Stimulated activated CD4-positive, alpha-beta T cell treated with anti-CD3 and anti-CD28 coated beads, TNF-alpha, amount 100 ng/mL, for 1 hour (primary cell): ENCODE measurements around the gene PRSS56.
A peak's percentile ranks its signal among the peaks of the same experiment; 100 is the strongest.

ENCODE experiments used
- DNase-seq, 3 donors: peaks; one replicate each; pipeline ENCODE4 v3.0.0-alpha.2; 2020; ENCODE audit warnings: low read depth in 3 of 3, low spot score in 1 of 3

PRSS56 gene

DNA sequence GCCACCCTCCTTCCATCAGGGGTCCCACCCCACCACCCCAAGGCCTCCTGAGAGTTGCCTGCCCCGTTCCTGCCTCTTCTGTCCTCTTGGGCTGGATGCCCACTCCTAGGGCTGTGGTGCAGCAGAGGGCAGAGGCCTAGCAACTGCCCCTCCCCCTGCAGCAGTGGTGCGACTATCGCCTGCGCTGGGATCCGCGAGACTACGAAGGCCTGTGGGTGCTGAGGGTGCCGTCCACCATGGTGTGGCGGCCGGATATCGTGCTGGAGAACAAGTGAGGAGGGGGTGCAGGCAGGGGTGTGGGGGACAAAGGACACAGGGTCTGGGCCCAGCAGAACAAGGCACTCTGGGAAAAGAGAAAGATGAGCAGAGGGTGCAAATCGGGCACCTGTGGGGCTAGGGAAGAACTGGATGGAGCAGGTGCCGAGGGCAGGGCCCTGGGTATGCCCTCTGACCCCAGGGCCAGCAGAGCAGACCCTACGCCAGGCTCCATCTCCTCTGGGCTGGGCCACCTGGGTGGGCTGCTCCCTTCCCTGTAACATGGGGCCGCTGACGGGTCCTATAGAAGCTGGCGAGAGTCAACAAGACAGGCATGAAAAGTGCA is 20.4 kb downstream of the PRSS56 start:
- no peak for DNase-seq

DNA sequence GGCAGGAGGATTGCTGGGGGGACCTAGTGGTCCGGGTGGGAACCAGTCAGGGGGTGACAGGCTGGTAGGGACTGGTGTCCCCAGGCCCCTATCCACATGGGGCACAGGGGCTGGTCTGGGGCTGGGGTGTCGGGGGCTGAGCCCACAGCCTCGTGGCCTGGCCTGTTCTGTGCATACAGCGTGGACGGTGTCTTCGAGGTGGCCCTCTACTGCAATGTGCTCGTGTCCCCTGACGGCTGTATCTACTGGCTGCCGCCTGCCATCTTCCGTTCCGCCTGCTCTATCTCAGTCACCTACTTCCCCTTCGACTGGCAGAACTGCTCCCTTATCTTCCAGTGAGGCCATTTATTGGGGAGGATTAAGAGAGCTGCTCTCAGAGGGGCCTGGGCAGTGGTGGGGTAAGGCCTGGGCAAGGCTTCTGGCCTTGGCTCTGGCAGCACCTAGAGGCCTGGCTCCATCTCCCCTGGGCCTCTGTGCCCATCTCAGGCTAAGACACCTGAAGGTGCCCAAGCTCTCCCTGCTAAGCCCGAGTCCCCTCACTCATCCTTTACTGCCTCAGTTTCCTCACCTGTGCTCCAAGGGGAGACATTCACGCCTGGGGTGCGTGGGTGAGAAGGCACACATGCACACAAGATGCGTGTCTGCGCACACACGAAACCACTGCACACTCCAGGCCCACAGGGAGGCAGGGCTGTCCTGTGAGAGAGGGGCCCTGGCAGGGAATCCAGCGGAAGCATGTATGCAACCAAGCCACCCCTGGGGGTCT is 21.2 kb downstream of the PRSS56 start:
- no peak for DNase-seq

DNA sequence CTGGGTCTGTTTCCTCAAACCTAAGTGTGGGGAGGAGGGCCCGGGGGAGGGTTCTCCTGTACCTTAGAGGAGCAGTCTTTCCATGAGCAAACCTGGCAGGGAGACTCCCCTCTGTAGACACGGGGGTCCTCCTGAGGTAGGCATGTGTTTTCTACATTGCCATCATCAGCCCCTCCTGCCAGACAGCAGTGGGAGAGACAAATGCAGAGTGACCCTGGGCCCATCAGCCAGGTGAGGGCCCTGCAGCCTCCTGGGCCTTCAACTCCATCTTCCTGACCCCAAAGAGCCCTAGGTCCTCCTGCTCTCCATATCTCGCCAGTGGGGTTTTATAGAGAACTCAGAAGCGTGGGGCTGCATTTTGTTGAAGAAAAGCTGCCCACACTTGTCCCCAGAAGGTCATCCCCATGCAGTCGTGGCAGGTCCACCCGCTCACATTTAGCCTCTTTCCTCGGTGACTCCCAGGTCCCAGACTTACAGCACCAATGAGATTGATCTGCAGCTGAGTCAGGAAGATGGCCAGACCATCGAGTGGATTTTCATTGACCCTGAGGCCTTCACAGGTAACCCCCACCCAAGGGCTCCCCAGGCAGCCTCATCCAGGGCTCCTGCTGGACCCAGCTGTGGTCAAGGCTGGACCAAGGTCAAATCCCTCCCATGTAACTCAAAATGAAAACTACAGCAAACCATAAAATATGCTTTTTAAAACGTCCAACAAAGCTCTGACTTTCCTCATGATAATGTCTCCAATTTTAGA is 21.9 kb downstream of the PRSS56 start:
- no peak for DNase-seq

DNA sequence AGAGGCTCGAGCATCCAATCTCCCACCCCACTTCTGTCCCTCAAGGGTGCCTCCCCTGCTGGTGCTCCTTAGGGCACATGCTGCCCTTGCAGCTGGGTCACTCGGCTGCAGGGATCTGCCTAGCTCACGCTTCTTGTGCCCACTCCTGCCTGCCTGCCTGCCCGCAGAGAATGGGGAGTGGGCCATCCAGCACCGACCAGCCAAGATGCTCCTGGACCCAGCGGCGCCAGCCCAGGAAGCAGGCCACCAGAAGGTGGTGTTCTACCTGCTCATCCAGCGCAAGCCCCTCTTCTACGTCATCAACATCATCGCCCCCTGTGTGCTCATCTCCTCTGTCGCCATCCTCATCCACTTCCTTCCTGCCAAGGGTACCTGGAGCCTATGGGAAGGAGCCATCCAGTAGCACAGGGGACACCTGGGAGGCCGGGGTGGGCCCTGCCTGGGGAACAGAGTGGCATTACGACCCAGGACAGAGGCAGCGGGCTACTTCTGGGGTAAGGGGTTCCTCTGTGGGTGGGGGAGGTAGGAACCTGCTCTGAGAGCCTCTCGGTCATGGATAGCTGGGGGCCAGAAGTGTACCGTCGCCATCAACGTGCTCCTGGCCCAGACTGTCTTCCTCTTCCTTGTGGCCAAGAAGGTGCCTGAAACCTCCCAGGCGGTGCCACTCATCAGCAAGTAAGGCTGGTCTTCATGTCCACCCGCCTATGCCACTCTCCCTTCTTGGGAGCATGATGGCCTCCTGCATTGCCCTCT is 22.7 kb downstream of the PRSS56 start:
- DNase-seq, result no peak

DNA sequence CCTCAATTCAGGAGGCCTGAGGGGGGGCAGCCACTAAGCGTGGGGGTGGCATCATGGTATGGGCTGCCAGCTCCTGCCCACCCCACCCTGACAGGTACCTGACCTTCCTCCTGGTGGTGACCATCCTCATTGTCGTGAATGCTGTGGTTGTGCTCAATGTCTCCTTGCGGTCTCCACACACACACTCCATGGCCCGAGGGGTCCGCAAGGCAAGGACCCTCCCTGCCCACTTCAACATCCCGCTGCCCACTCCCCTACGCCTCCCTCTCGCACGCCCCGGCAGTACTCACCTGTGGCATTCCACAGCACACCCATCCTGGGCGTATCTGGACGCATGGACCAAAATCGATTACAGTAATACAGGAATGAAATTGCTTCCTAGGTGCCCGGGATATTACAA is 23.3 kb downstream of the PRSS56 start:
- DNase-seq, result no peak

DNA sequence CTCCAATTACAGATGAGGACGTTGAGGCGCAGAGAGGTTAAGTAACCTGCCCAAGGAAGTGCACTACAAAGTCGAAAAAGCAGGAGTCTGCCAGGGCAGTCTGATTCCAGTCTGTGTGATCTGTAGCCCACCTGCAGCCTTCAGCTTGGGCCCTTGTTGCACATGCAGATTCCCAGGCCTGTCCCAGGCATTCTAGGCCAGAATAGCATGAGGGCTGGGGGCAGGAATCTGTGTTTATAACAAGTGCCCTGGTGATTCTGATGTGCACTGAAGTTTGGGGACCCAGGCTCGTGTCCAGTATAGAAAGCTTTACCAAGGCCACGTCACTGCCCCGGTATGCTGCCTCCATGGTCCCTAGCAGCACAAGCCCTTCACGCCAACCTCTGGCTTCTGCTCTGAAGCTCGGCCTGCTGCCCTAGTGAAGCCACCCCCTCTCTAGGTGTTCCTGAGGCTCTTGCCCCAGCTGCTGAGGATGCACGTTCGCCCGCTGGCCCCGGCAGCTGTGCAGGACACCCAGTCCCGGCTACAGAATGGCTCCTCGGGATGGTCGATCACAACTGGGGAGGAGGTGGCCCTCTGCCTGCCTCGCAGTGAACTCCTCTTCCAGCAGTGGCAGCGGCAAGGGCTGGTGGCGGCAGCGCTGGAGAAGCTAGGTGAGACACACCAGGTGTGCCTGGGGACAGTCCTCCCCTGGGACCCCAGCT is 23.9 kb downstream of the PRSS56 start:
- no peak for DNase-seq

DNA sequence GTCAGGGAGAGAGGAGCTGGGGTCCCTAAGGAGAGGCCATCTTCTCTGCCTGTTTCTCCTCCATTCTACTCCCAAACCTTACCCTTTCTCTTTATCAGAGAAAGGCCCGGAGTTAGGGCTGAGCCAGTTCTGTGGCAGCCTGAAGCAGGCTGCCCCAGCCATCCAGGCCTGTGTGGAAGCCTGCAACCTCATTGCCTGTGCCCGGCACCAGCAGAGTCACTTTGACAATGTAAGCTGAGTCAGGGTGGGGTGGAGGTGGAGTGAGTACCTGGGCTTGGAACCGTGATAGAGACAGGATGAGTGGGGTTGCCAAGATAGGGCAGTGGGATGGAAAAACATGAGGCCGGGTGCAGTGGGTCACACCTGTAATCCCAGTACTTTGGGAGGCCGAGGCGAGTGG is 24.5 kb downstream of the PRSS56 start:
- no peak for DNase-seq

DNA sequence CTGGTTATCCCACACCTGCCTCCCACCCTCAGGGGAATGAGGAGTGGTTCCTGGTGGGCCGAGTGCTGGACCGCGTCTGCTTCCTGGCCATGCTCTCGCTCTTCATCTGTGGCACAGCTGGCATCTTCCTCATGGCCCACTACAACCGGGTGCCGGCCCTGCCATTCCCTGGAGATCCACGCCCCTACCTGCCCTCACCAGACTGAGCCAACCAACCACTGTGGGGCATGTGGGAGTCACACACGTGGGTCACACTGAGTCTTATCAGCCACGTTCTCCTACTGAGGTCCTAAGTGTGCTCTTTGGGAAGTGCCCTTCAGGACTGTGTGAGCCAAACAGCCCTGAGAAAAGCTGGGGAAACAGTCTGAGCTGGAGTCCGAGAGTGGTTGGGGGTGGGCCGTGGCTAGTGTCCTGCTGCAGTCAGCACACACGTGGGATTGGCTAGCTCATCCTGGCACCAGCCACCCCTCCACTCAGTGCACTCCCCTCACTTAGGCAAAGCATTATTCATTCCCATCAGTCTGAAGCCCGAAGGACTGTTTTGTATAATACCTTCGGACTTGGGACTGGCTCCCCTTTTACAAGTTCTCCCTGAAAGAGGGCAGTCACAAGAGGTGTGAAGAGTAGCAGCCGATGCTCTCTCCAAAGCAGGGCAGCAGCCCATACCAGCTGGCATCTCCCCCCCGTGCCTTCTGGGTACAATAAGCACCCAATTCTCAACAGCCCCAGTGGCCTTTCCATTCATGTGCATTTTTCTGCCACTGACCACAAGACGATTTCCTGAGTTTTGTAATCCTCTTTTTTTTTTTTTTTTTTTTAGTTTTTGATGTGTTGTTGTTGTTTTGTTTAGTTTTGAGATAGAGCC is 25.6 kb downstream of the PRSS56 start:
- no peak for DNase-seq

DNA sequence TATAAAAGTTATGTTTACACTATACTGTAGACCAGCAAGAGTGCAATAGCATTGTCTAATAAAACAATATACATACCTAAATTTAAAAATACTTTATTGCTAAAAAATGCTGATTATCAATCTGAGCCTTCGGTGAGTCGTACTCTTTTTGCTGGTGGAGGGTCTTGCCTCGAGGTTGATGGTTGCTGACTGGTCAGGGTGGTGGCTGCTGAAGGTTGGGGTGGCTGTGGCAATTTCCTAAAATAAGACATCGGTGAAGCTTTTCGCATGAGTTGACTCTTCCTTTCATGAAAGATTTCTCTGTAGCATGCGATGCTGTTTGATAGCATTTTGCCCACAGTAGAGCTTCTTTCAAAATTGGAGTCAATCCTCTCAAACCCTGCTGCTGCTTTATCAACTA is 27.8 kb downstream of the PRSS56 start:
- DNase-seq, result no peak

DNA sequence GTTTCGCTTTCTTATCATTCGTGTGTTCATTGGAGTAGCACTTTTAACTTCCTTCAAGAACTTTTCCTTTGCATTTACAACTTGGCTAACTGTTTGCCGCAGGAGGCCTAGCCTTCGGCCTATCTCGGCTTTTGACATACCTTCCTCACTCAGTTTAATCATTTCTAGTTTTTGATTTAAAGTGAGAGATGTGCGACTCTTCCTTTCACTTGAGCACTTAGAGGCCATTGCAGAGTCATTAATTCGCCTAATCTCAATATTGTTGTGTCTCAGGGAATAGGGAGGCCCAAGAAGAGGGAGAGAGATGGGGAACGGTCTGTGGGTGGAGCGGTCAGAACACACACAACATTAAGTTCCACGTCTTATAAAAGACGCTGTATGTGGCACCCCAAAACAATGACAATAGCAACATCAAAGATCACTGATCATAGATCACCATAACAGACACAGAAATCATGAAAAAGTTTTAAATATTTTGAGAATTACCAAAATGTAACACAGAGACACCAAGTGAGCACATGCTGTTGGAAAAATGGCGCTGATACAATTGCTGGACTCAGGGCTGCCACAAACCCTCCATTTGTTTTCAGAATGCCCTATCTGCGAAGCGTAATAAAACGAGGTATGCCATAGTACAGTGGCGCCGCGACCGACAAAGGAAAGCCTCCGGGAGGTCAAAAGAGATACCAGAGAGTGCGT is 29.6 kb downstream of the PRSS56 start:
- DNase-seq, result no peak

DNA sequence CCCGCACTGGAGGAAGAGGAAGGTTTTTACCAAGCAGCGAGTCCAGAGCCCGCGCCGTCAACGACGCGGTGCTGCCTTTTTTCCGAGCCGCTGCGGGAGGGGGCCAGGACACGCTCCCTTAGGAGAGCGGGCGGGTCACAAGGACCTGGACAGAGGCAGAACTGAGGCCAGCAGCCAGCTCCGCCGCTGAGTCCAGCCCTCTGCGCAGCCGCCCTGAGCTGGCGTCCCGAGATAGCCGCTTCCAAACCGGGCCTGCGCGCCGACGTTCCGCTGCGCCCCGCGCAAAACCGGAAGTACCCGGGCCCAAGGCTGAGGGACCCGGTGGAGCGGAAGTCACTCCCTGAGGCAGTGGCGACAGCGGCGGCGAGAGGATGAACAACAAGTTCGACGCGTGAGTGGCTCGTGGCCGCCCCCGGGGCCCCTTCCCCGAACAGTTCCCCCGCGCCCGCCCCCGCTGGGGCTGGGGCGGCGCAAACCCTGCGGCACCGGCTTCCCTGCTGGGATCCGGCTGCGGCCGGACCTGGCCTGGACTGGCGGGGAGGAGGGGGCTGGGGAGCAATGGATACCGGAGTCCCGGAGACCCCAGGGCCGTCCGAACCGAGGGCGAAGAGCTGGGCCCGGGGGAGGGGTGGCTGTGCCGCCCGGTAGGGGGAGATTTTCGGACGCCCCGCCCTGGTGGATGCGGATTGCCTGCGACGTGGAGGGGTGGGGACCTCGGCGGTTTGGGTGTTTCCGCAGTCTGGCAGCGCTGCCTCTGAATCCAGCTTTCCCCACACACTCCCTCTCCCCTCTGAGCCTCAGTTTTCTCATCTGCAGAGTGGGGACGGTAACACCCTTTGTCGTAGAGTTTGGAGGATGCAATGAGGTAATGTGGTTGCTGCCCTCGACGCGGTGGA is 30.4 kb downstream of the PRSS56 start, which contains the start of the genes EIF4E2 and TIGD1:
Gene EIF4E2 (plus strand): TSS at position 336 of the 896 bp plus-strand sequence. CDS start 36 bp downstream, at position 372.
Gene TIGD1 (minus strand): TSS at position 204 of the 896 bp plus-strand sequence. CDS start 675 bp downstream, outside the sequence.
- DNase-seq, result peak; percentile 72 to 83 (median 76)

DNA sequence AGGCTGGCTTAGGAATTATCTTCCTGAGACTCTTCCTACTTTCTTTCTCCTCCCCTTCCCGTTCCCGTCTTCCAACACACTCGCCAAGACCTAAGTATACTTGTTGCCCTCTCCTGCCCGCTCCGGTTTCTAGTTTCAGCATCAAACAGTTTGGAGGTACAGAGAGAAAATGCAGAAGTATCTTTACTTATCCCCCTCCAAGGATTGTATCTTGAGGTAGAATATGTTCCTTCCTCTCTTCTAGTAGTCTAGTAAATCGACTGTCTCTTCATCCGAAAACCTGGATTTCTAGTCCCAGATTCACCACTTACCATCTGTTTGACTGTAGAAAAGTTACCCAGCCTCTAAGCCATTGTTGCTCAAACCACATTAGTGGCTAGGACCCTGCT is 31.1 kb downstream of the PRSS56 start:
- DNase-seq, result no peak

DNA sequence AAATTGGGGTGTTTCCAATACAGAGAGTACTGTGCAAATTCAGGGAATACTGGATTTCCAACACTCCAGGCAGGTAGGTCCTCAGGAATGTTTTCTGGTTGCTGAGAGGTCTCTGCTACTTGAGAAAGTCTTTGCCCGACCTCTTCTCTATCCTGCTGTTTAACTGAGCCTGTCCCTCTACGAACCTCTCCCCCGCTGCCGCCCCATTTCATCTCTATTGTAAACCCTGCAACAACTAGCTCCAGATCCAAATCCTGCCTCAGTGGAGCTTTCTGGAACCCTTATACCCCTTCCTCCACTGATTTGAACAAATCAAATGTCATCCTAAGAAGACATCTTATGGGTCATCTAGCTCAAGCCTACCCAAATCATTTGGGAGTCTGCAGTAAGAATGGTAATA is 31.6 kb downstream of the PRSS56 start:
- DNase-seq, result no peak

DNA sequence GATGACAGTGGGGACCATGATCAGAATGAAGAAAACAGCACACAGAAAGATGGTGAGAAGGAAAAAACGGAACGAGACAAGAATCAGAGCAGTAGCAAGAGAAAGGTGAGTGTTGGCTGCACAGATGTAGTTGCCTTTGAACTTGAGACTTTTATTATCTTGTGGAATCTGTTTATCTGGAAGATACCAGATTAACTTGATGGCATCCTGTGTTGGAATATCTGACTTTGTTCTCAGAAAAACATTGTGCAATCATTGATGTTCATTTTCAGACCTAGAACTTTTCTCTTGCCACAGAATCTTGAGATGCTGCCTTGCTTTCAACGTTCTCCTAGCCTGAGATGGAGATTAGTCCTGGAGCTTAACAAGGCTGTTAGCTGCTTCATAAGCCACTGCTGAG is 36.2 kb downstream of the PRSS56 start:
- no peak for DNase-seq

DNA sequence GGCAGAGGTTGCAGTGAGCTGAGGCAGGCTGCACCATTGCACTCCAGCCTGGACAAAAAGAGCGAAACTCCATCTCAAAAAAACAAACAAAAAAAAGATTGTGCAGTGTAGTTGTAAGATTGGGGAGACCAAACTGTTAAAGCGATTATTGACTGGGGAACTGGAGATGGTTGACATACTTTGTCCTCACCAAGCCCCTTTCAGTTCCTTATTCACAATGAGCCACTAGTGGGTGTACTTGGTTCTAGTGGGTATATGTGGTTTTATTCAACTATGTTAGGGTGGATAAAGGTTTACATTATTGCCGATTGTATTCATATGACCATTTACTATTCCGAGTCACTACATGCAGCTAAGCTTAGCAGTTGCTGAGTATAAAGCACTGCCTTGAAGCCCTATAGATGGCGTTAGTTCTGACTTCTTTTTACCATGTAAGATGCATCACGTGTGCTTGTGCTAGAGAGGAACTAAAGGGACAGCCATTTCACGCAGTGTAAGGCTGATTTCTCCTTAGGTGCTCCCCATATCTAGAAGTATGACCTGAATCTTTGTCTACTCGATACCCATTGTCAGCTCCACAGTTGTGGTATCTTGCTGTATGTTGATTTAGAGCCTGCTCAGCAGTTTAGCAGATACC is 42.4 kb downstream of the PRSS56 start:
- DNase-seq, result no peak

DNA sequence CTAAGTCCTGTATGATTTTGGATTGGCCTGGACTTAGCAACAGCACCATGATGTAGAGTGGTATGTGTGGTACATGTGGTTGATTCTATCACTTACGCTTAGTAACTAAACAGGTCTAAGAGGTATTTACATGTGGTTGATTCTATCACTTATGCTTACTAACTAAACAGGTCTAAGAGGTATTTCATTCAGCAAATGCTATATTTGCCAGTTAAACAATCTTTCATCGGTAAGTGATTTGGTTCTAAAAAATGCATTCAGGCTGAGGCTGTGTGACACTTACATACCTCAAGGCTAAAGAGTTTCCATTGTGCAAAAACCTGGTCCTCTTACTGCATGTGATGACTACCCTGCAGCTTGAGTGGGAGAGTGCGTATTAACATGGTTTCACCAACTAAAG is 43.4 kb downstream of the PRSS56 start:
- DNase-seq, result no peak

DNA sequence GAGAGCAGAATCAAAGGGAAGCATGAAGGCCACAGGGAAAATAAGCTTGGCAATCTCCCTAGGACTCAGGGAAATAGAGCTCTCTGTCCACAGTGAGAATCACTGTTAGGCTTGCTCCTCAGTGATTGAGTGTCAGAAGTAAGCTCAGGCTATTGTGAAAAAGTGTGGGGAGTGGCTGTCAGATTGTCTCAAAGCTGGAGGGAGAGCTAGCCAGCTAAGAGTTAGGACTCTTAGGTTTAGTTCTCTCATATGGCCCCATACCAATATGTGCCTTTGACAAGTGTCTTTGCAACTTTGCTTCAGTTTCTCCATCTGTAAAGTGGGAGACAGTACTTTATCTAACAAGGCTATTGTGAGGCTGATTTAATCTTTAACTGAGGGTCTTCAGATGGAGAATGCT is 47.5 kb downstream of the PRSS56 start:
- DNase-seq, result no peak

DNA sequence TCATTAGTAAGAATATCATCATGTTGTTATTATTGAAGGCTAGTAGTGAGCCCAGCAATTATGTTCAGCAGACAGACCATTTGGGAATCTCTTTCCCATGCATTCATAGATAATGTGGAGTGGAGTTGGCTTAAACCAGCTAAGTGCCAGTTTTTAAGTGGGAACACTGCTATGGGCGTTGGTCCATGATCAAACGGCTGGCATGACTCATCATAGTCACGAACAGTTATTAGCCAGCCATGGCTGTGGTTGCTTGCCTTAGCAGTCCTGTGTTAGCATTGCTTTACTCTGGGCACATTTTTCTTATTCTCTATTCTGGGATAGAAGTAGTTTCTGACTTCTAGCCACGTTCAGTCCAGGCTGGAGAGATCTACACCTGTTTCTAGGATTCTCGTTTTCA is 48.0 kb downstream of the PRSS56 start:
- no peak for DNase-seq
